Naive thymus-derived CD4-positive, alpha-beta T cell (primary cell): ENCODE results near the gene S100A8. TPM values are rescaled to one million over a fixed set of nuclear protein-coding genes. Genes with fewer than 3 reads are reported as not detected.

Experiments used
- ATAC-seq: fragments of 150-1000 bp; cut with Tn5 transposase; 2 replicates; pipeline ENCODE4 v1.10.0; 2021; ENCODE audit warnings: mild to moderate bottlenecking, moderate library complexity
- CTCF ChIA-PET: fragments of 350-600 bp; sonication (Branson Sonifier 250); formaldehyde crosslinking; loops from one replicate; lab custom pipeline; 2021; ENCODE audit warnings: antibody characterized with exemption; lab: Charles Lee
- POLR2A ChIA-PET: fragments of 350-600 bp; sonication (Branson Sonifier 250); formaldehyde crosslinking; loops from one replicate; lab custom pipeline; 2021; ENCODE audit warnings: antibody characterized with exemption, inconsistent platforms; lab: Charles Lee
- DNase-seq, 9 donors: peaks; one replicate each; pipeline versions ENCODE4 v3.0.0 to v3.0.0-alpha.2; 2020 to 2022; ENCODE audit warnings: mixed read lengths in 1 of 9
- H3K27ac ChIP-seq: one replicate; pipeline ENCODE4 v1.7.0; 2013; ENCODE audit warnings: mild to moderate bottlenecking, low read depth, low read length, moderate library complexity
- H3K27me3 ChIP-seq, 2 donors: one replicate each; pipeline ENCODE4 v1.7.0; 2013; ENCODE audit warnings: low read length in 2 of 2, mild to moderate bottlenecking in 2 of 2, moderate library complexity in 2 of 2; ENCODE audit not compliant: control insufficient read depth in 2 of 2, insufficient read depth in 2 of 2
- H3K36me3 ChIP-seq, 3 experiments: 1 replicate in 2 of 3; 2 replicates in 1 of 3; pipeline ENCODE4 v1.7.0; 2013; ENCODE audit warnings: low read length in 3 of 3, mild to moderate bottlenecking in 3 of 3, moderate library complexity in 1 of 3; ENCODE audit not compliant: insufficient read depth in 3 of 3, control insufficient read depth in 2 of 3
- H3K4me1 ChIP-seq, 2 donors: one replicate each; pipeline ENCODE4 v1.7.0; 2013; ENCODE audit warnings: low read length in 2 of 2, mild to moderate bottlenecking in 2 of 2, moderate library complexity in 1 of 2; ENCODE audit not compliant: control insufficient read depth in 2 of 2, insufficient read depth in 2 of 2
- H3K4me3 ChIP-seq: 2 replicates; pipeline ENCODE4 v1.7.0; 2013; ENCODE audit warnings: mild to moderate bottlenecking, low read length
- H3K9me3 ChIP-seq, 3 experiments: 1 replicate in 2 of 3; 2 replicates in 1 of 3; pipeline ENCODE4 v1.7.0; 2013; ENCODE audit warnings: low read length in 3 of 3; ENCODE audit not compliant: control insufficient read depth in 2 of 3
- H3K27ac Mint-ChIP-seq, 9 donors: one replicate each; pipeline ENCODE4 v1.8.0; 2020 to 2022; ENCODE audit warnings: mixed read lengths in 9 of 9, mild to moderate bottlenecking in 8 of 9, moderate library complexity in 5 of 9, inconsistent platforms in 2 of 9
- H3K27me3 Mint-ChIP-seq, 5 donors: one replicate each; pipeline ENCODE4 v1.8.0; 2021 to 2022; ENCODE audit warnings: mixed read lengths in 5 of 5, mild to moderate bottlenecking in 1 of 5
- H3K36me3 Mint-ChIP-seq, 5 donors: one replicate each; pipeline ENCODE4 v1.8.0; 2020 to 2022; ENCODE audit warnings: mixed read lengths in 5 of 5, mild to moderate bottlenecking in 3 of 5, inconsistent platforms in 1 of 5
- H3K4me1 Mint-ChIP-seq, 7 donors: one replicate each; pipeline ENCODE4 v1.8.0; 2020 to 2022; ENCODE audit warnings: mixed read lengths in 7 of 7, mild to moderate bottlenecking in 3 of 7, inconsistent platforms in 1 of 7
- H3K4me3 Mint-ChIP-seq, 10 donors: one replicate each; pipeline ENCODE4 v1.8.0; 2020 to 2022; ENCODE audit warnings: mild to moderate bottlenecking in 10 of 10, mixed read lengths in 10 of 10, moderate library complexity in 6 of 10, inconsistent platforms in 2 of 10
- H3K9me3 Mint-ChIP-seq, 11 donors: one replicate each; pipeline ENCODE4 v1.8.0; 2020 to 2022; ENCODE audit warnings: mixed read lengths in 11 of 11, mild to moderate bottlenecking in 4 of 11, inconsistent platforms in 1 of 11, moderate library complexity in 1 of 11
- intact Hi-C, 2 donors: fragments of 100-400 bp; cut with micrococcal nuclease; formaldehyde crosslinking; loops; one replicate each; pipeline ENCODE4 v1.15.1; 2023
- polyA plus RNA-seq, 2 donors: library from polyadenylated mRNA; unstranded; fragments of 300-500 nt; fragmentation: Illumina TruSeq; gene quantifications; one replicate each; pipeline ENCODE4 v1.2.3, GENCODE V29; 2021
- total RNA-seq, 6 experiments: library from RNA in 5 of 6; stranded (reverse) in 5 of 6; gene quantifications; 1 replicate in 5 of 6; 2 replicates in 1 of 6; pipeline ENCODE4 v1.2.3 and lab custom pipeline; 2021 to 2026

The S100A8 gene
- total and polyA plus RNA-seq, 7 experiments from 2014 or later, result 1.3 to 1,624 (median 6.7) TPM; not detected in 1

- no peak for ATAC-seq
- H3K9me3 Mint-ChIP-seq, result peaks cover 0 to 2% (median 0%) of the 10 kb centered on the region in 11 donors
- H3K36me3 Mint-ChIP-seq, result no peaks in the 10 kb centered on the region
- H3K27ac ChIP-seq, result no peak overlapping the region
- peaks cover 0 to 5% of the 10 kb centered on the region in 2 donors for H3K27me3 ChIP-seq
- peak overlapping the region in 2 of 10 donors; percentile 8 to 10 for H3K4me3 Mint-ChIP-seq
- H3K4me3 ChIP-seq, result no peak overlapping the region
- DNase-seq, result no peak
- peaks cover 7 to 43% (median 35%) of the 10 kb centered on the region in 5 donors for H3K27me3 Mint-ChIP-seq
- H3K4me1 Mint-ChIP-seq, result peaks cover 26 to 71% (median 61%) of the 10 kb centered on the region in 7 donors
- H3K4me1 ChIP-seq, result peaks cover 13 to 41% of the 10 kb centered on the region in 2 donors
- H3K27ac Mint-ChIP-seq, result peak overlapping the region in 2 of 9 donors; percentile 19 to 33
- intact Hi-C loops, result no loop called here
- H3K9me3 ChIP-seq, result no peaks in the 10 kb centered on the region
- ChIA-PET POLR2A (no interaction called here), CTCF (no interaction called here)
- H3K36me3 ChIP-seq, result no peaks in the 10 kb centered on the region
Observed at GRCh38 chr1:153343040-153343681, 47.7 kb downstream of the S100A8 start.

- intact Hi-C loops, result no loop called here
Observed at GRCh38 chr1:153342178-153342577, 48.7 kb downstream of the S100A8 start.

GRCh38 chr1:153341431-153341934, 49.4 kb downstream of the S100A8 start:
- Mint-ChIP-seq H3K27ac (no peak overlapping the region), H3K9me3 (peaks cover 0 to 7% (median 0%) of the 10 kb centered on the region in 11 donors), H3K4me3 (no peak overlapping the region), H3K36me3 (no peaks in the 10 kb centered on the region), H3K4me1 (peaks cover 29 to 66% (median 57%) of the 10 kb centered on the region in 7 donors), H3K27me3 (peaks cover 7 to 35% (median 33%) of the 10 kb centered on the region in 5 donors)
- POLR2A ChIA-PET, result no interaction called here
- Histone ChIP-seq H3K4me3 (no peak overlapping the region), H3K4me1 (peaks cover 13 to 41% of the 10 kb centered on the region in 2 donors), H3K36me3 (no peaks in the 10 kb centered on the region), H3K27ac (no peak overlapping the region), H3K9me3 (no peaks in the 10 kb centered on the region), H3K27me3 (peaks cover 0 to 5% of the 10 kb centered on the region in 2 donors)
- CTCF ChIA-PET, result no interaction called here
- DNase-seq (no peak), ATAC-seq (no peak)
- intact Hi-C loops, result no loop called here

More at GRCh38 chr1:153342178-153342577, 48.7 kb downstream of the S100A8 start:
- Mint-ChIP-seq H3K4me3 (no peak overlapping the region), H3K4me1 (peaks cover 29 to 71% (median 61%) of the 10 kb centered on the region in 7 donors), H3K36me3 (no peaks in the 10 kb centered on the region), H3K27me3 (peaks cover 7 to 40% (median 37%) of the 10 kb centered on the region in 5 donors), H3K9me3 (peaks cover 0 to 7% (median 0%) of the 10 kb centered on the region in 11 donors), H3K27ac (no peak overlapping the region)
- Histone ChIP-seq H3K27ac (no peak overlapping the region), H3K4me1 (peaks cover 13 to 41% of the 10 kb centered on the region in 2 donors), H3K36me3 (no peaks in the 10 kb centered on the region), H3K27me3 (peaks cover 0 to 5% of the 10 kb centered on the region in 2 donors), H3K9me3 (no peaks in the 10 kb centered on the region), H3K4me3 (no peak overlapping the region)
- ChIA-PET CTCF (no interaction called here), POLR2A (no interaction called here)
- ATAC-seq (no peak), DNase-seq (no peak)

- Histone ChIP-seq H3K9me3 (no peaks in the 10 kb centered on the region), H3K4me1 (peaks cover 2 to 30% of the 10 kb centered on the region in 2 donors), H3K27me3 (no peaks in the 10 kb centered on the region), H3K27ac (no peak overlapping the region), H3K4me3 (no peak overlapping the region), H3K36me3 (no peaks in the 10 kb centered on the region)
- POLR2A ChIA-PET, result no interaction called here
- H3K4me3 Mint-ChIP-seq, result peak overlapping the region in 3 of 10 donors; percentile 32 to 62 (median 53)
- H3K36me3 Mint-ChIP-seq, result no peaks in the 10 kb centered on the region
- CTCF ChIA-PET, result no interaction called here
- peaks cover 7 to 29% (median 25%) of the 10 kb centered on the region in 5 donors for H3K27me3 Mint-ChIP-seq
- ATAC-seq, result no peak
- intact Hi-C loops, result no loop called here
- H3K27ac Mint-ChIP-seq, result peak overlapping the region in 1 of 9 donors; percentile 32
- peaks cover 0 to 7% (median 0%) of the 10 kb centered on the region in 11 donors for H3K9me3 Mint-ChIP-seq
- DNase-seq, result no peak
- H3K4me1 Mint-ChIP-seq, result peaks cover 20 to 55% (median 46%) of the 10 kb centered on the region in 7 donors
Observed at GRCh38 chr1:153340356-153340755, 50.5 kb downstream of the S100A8 start.

Other genes with a start within 250 kb of the S100A8 start
- gene SPRR2G, start 240.2 kb downstream of the S100A8 start, total RNA-seq, result not detected
- not detected for gene SPRR2G, start 240.2 kb downstream of the S100A8 start, polyA plus RNA-seq
- gene LELP1, start 187.6 kb downstream of the S100A8 start, total RNA-seq, result not detected
- gene LELP1, start 187.6 kb downstream of the S100A8 start, polyA plus RNA-seq, result not detected
- gene PRR9, start 173.5 kb downstream of the S100A8 start, total RNA-seq, result not detected
- gene PRR9, start 173.5 kb downstream of the S100A8 start, polyA plus RNA-seq, result not detected
- gene LORICRIN, start 131.4 kb downstream of the S100A8 start, total RNA-seq, result not detected
- gene LORICRIN, start 131.4 kb downstream of the S100A8 start, polyA plus RNA-seq, result not detected
- gene PGLYRP3, start 78.1 kb downstream of the S100A8 start, total RNA-seq, result not detected
- gene PGLYRP3, start 78.1 kb downstream of the S100A8 start, polyA plus RNA-seq, result not detected
- gene PGLYRP4, start 42.2 kb downstream of the S100A8 start, total RNA-seq, result not detected
- gene PGLYRP4, start 42.2 kb downstream of the S100A8 start, polyA plus RNA-seq, result not detected
- gene S100A9, start 33.2 kb downstream of the S100A8 start, total RNA-seq, result 1,000 to 10,000 TPM in 1 of 5 experiments, 100 to 1,000 TPM in 1, 1 to 10 TPM in 2, not detected in 1; 8.3 to 2,269 (median 103) TPM
- gene S100A9, start 33.2 kb downstream of the S100A8 start, polyA plus RNA-seq, result 10 to 100 TPM in 1 of 2 donors, 1 to 10 TPM in 1; 9.0 to 22.8 TPM
- gene S100A12, start 15.5 kb downstream of the S100A8 start, total RNA-seq, result 100 to 1,000 TPM in 1 of 5 experiments, 10 to 100 TPM in 1, not detected in 3; 22.0 to 179 TPM
- gene S100A12, start 15.5 kb downstream of the S100A8 start, polyA plus RNA-seq, result not detected
- not detected for gene S100A7A, start 25.4 kb upstream of the S100A8 start, total RNA-seq
- not detected for gene S100A7A, start 25.4 kb upstream of the S100A8 start, polyA plus RNA-seq
- gene S100A7, start 69.6 kb upstream of the S100A8 start, total RNA-seq, result not detected
- gene S100A7, start 69.6 kb upstream of the S100A8 start, polyA plus RNA-seq, result not detected
- gene S100A6, start 144.9 kb upstream of the S100A8 start, total RNA-seq, result 100 to 1,000 TPM; 178 to 433 (median 201) TPM
- gene S100A6, start 144.9 kb upstream of the S100A8 start, polyA plus RNA-seq, result 100 to 1,000 TPM; 424 to 568 TPM
- gene S100A5, start 149.9 kb upstream of the S100A8 start, total RNA-seq, result 1 to 10 TPM in 2 of 5 experiments, under 1 TPM in 1, not detected in 2; 0.78 to 2.0 (median 1.2) TPM
- 1 to 10 TPM in 1 of 2 donors, under 1 TPM in 1; 0.91 to 1.5 TPM for gene S100A5, start 149.9 kb upstream of the S100A8 start, polyA plus RNA-seq
- gene S100A4, start 154.7 kb upstream of the S100A8 start, total RNA-seq, result 100 to 1,000 TPM in 3 of 5 experiments, 10 to 100 TPM in 2; 54.0 to 766 (median 204) TPM
- gene S100A4, start 154.7 kb upstream of the S100A8 start, polyA plus RNA-seq, result 100 to 1,000 TPM; 259 to 359 TPM
- not detected for gene S100A3, start 158.2 kb upstream of the S100A8 start, total RNA-seq
- gene S100A3, start 158.2 kb upstream of the S100A8 start, polyA plus RNA-seq, result not detected
- 1 to 10 TPM in 1 of 5 experiments, not detected in 4; 1.1 TPM for gene S100A2, start 174.8 kb upstream of the S100A8 start, total RNA-seq
- not detected for gene S100A2, start 174.8 kb upstream of the S100A8 start, polyA plus RNA-seq
- not detected for gene S100A16, start 222.1 kb upstream of the S100A8 start, total RNA-seq
- gene S100A16, start 222.1 kb upstream of the S100A8 start, polyA plus RNA-seq, result not detected
- not detected for gene S100A14, start 225.3 kb upstream of the S100A8 start, total RNA-seq
- not detected for gene S100A14, start 225.3 kb upstream of the S100A8 start, polyA plus RNA-seq
- gene S100A13, start 236.4 kb upstream of the S100A8 start, total RNA-seq, result 1 to 10 TPM; 2.6 to 4.0 (median 3.1) TPM
- 1 to 10 TPM; 1.4 to 1.5 TPM for gene S100A13, start 236.4 kb upstream of the S100A8 start, polyA plus RNA-seq
- not detected for gene S100A1, start 237.4 kb upstream of the S100A8 start, total RNA-seq
- not detected for gene S100A1, start 237.4 kb upstream of the S100A8 start, polyA plus RNA-seq
- gene CHTOP, start 243.0 kb upstream of the S100A8 start, total RNA-seq, result 100 to 1,000 TPM in 4 of 5 experiments, 10 to 100 TPM in 1; 85.2 to 143 (median 116) TPM
- 10 to 100 TPM; 57.4 to 95.7 TPM for gene CHTOP, start 243.0 kb upstream of the S100A8 start, polyA plus RNA-seq